K562 (cell line): ENCODE results near the gene PIK3CD. TPM values are rescaled to one million over a fixed set of nuclear protein-coding genes. Genes with fewer than 3 reads are reported as not detected.

Experiments used
- ATAC-seq: fragments of 200-7000 bp; cut with Tn5 transposase; 3 replicates; pipeline ENCODE4 v1.9.1; 2020; ENCODE audit warnings: moderate library complexity
- BruUV-seq: library from RNA; stranded (reverse); fragments of 400-500 nt; replicated peaks from 2 replicates; lab custom pipeline; 2021; lab: Mats Ljungman, UMichigan
- CTCF ChIA-PET: fragments of 300-600 bp; formaldehyde crosslinking; extraction: SDS; loops from one replicate; lab custom pipeline; 2021; ENCODE audit warnings: low intra/inter-chr PET ratio; lab: Yijun Ruan, JAX
- POLR2A ChIA-PET: fragments of 300-600, 350-650 bp; sonication (Branson Sonifier 250); formaldehyde crosslinking; extraction: SDS; loops from one replicate; lab custom pipeline; 2021; ENCODE audit warnings: antibody characterized with exemption, inconsistent platforms; lab: Yijun Ruan, JAX
- DNase-seq, 4 experiments: peaks; one replicate each; pipeline versions ENCODE4 v3.0.0 to v3.0.0-alpha.2; 2011 to 2018; ENCODE audit warnings: low spot score in 3 of 4, mixed read lengths in 3 of 4; ENCODE audit errors: extremely low read depth in 1 of 4
- FAIRE-seq: peaks from 2 replicates; lab custom pipeline; 2011; peaks lifted over from hg19 to GRCh38; lab: Jason Lieb, UNC
- H2AFZ ChIP-seq: 2 replicates; pipeline ENCODE4 v1.6.0; 2011; ENCODE audit warnings: low read depth, low read length, control low read depth, inconsistent platforms
- H3K27ac ChIP-seq: fragments of 200-600 bp; 3 replicates; pipeline ENCODE4 v1.8.0; 2011; ENCODE audit warnings: low read depth, mild to moderate bottlenecking, control low read depth, inconsistent platforms, low read length, moderate library complexity, mixed read lengths; ENCODE audit errors: extremely low read depth
- H3K27me3 ChIP-seq, 2 experiments: fragments of 300-600 bp in 1 of 2; 2 replicates in 1 of 2; 3 replicates in 1 of 2; pipeline versions ENCODE4 v1.6.0 to v1.8.0; 2011; ENCODE audit warnings: inconsistent platforms in 2 of 2, low read length in 2 of 2, mild to moderate bottlenecking in 1 of 2, mixed read lengths in 1 of 2, moderate library complexity in 1 of 2; ENCODE audit not compliant: control insufficient read depth in 2 of 2, insufficient read depth in 2 of 2
- H3K36me3 ChIP-seq: fragments of 300-600 bp; 3 replicates; pipeline ENCODE4 v1.8.0; 2011; ENCODE audit warnings: mild to moderate bottlenecking, low read length, inconsistent platforms; ENCODE audit not compliant: control insufficient read depth, insufficient read depth
- H3K4me1 ChIP-seq, 2 experiments: fragments of 200-600 bp in 1 of 2; replicated peaks in 1 of 2; 2 replicates in 1 of 2; 3 replicates in 1 of 2; pipeline versions ENCODE4 v1.5.1 to v1.8.0; 2011; ENCODE audit warnings: inconsistent platforms in 2 of 2, low read length in 2 of 2, mild to moderate bottlenecking in 1 of 2, mixed read lengths in 1 of 2, moderate library complexity in 1 of 2; ENCODE audit not compliant: control insufficient read depth in 2 of 2, insufficient read depth in 2 of 2
- H3K4me2 ChIP-seq: 2 replicates; pipeline ENCODE4 v1.6.1; 2011; ENCODE audit warnings: low read length, control low read depth, inconsistent platforms, mixed read lengths; ENCODE audit not compliant: insufficient read depth
- H3K4me3 ChIP-seq: fragments of 200-600 bp; sonication (generic), shearing (Covaris generic); 2 replicates; pipeline ENCODE4 v1.5.1; 2016; ENCODE audit warnings: control low read depth, inconsistent platforms
- H3K79me2 ChIP-seq: fragments of 200-600 bp; 3 replicates; pipeline ENCODE4 v1.8.0; 2011; ENCODE audit warnings: low read length, inconsistent platforms; ENCODE audit not compliant: control insufficient read depth, insufficient read depth
- H3K9ac ChIP-seq, 2 experiments: 2 replicates each; pipeline versions ENCODE4 v1.6.0 to v1.6.1; 2011; ENCODE audit warnings: low read depth in 2 of 2, low read length in 2 of 2, control low read depth in 1 of 2, inconsistent platforms in 1 of 2, mild to moderate bottlenecking in 1 of 2, mixed read lengths in 1 of 2; ENCODE audit not compliant: insufficient read depth in 1 of 2
- H3K9me1 ChIP-seq: one replicate; pipeline ENCODE4 v1.6.0; 2011; ENCODE audit warnings: inconsistent platforms, mild to moderate bottlenecking, low read length, moderate library complexity; ENCODE audit not compliant: control insufficient read depth, insufficient read depth
- H3K9me3 ChIP-seq: replicated peaks from 2 replicates; pipeline ENCODE4 v1.5.1; 2011; ENCODE audit warnings: low read depth, low read length, inconsistent platforms; ENCODE audit not compliant: control insufficient read depth, insufficient read depth
- H4K20me1 ChIP-seq: replicated peaks from 2 replicates; pipeline ENCODE4 v1.6.1; 2011; ENCODE audit warnings: low read length, inconsistent platforms, mixed read lengths; ENCODE audit not compliant: control insufficient read depth, insufficient read depth
- ATF4 ChIP-seq: fragments of 450-650 bp; formaldehyde crosslinking; IDR thresholded peaks from 2 replicates; pipeline ENCODE4 v1.4.0; 2022; ENCODE audit warnings: mild to moderate bottlenecking, moderate library complexity
- CHD1 ChIP-seq: fragments of 200-600 bp; sonication (generic); IDR thresholded peaks from one replicate; pipeline ENCODE4 v1.6.1; 2012; ENCODE audit warnings: mild to moderate bottlenecking, moderate library complexity, low read length, inconsistent platforms
- DIDO1 ChIP-seq: fragments of 450-650 bp; IDR thresholded peaks from 2 replicates; pipeline ENCODE4 v1.6.1; 2016; ENCODE audit warnings: low read depth, missing biosample characterization, missing genetic modification characterization
- DMBX1 ChIP-seq: fragments of 250-450 bp; sonication (Bioruptor Pico); IDR thresholded peaks from 2 replicates; pipeline ENCODE4 v1.8.0; 2022; ENCODE audit warnings: inconsistent platforms, mild to moderate bottlenecking, moderate library complexity, borderline replicate concordance
- E2F1 ChIP-seq: sonication (generic); formaldehyde crosslinking; IDR thresholded peaks from 2 replicates; pipeline ENCODE4 v1.8.1; 2023; ENCODE audit warnings: mild to moderate bottlenecking, missing genetic modification reagents, moderate library complexity
- HDAC3 ChIP-seq: fragments of 450-650 bp; IDR thresholded peaks from 2 replicates; pipeline ENCODE4 v1.6.1; 2018; ENCODE audit warnings: borderline replicate concordance, mild to moderate bottlenecking, moderate library complexity; ENCODE audit not compliant: partially characterized antibody
- HNRNPL ChIP-seq: fragments of 200-400 bp; formaldehyde crosslinking; IDR thresholded peaks from 2 replicates; pipeline ENCODE4 v1.6.1; 2017; ENCODE audit warnings: low read depth, mild to moderate bottlenecking, low read length
- IRF1 ChIP-seq: sonication (generic); formaldehyde crosslinking; IDR thresholded peaks from 2 replicates; pipeline ENCODE4 v1.8.0; 2022; ENCODE audit warnings: missing genetic modification reagents, mild to moderate bottlenecking, borderline replicate concordance
- LEF1 ChIP-seq: fragments of 450-650 bp; IDR thresholded peaks from 2 replicates; pipeline ENCODE4 v1.6.1; 2016; ENCODE audit warnings: mild to moderate bottlenecking
- MTF1 ChIP-seq: fragments of 250-450 bp; sonication (Bioruptor Pico); IDR thresholded peaks from 2 replicates; pipeline ENCODE4 v1.9.0; 2021; ENCODE audit warnings: moderate library complexity, mild to moderate bottlenecking, inconsistent platforms, borderline replicate concordance
- MXI1 ChIP-seq: IDR thresholded peaks from 2 replicates; pipeline ENCODE4 v1.6.1; 2011; ENCODE audit warnings: low read depth, mild to moderate bottlenecking, improper control_type of control experiment, low read length
- NBN ChIP-seq: fragments of 450-650 bp; IDR thresholded peaks from 2 replicates; pipeline ENCODE4 v1.6.1; 2016; ENCODE audit warnings: low read depth, mild to moderate bottlenecking
- NRF1 ChIP-seq, 2 experiments: fragments of 450-650 bp; IDR thresholded peaks in 1 of 2; conservative IDR thresholded peaks in 1 of 2; 2 replicates each; pipeline ENCODE4 v1.6.1; 2014; ENCODE audit warnings: mild to moderate bottlenecking in 2 of 2
- PATZ1 ChIP-seq: fragments of 250-450 bp; sonication (Bioruptor Pico); IDR thresholded peaks from 2 replicates; pipeline ENCODE4 v1.5.0; 2020; ENCODE audit warnings: mild to moderate bottlenecking, borderline replicate concordance
- RBFOX2 ChIP-seq: fragments of 200-400 bp; formaldehyde crosslinking; IDR thresholded peaks from 2 replicates; pipeline ENCODE4 v1.6.1; 2017; ENCODE audit warnings: low read depth, mild to moderate bottlenecking, low read length, moderate library complexity
- ZNF766 ChIP-seq: fragments of 200-800 bp; sonication (Bioruptor generic); conservative IDR thresholded peaks from 2 replicates; pipeline ENCODE4 v1.6.1; 2016; ENCODE audit warnings: missing genetic modification characterization, missing compliant biosample characterization
- WGBS: fragments of 100-300 bp; shearing (Covaris generic); methylation state at CpG from one replicate; pipeline ENCODE4 v1.1.6; 2016; ENCODE audit warnings: low coverage, mixed read lengths; ENCODE audit not compliant: insufficient coverage; ENCODE audit errors: missing lambda C conversion rate; 5-methylcytosine and 5-hydroxymethylcytosine counted together
- in situ Hi-C: fragments of 300-500 bp; cut with MboI; formaldehyde crosslinking; loops from 4 replicates; pipeline ENCODE4 v1.15.0; 2018; ENCODE audit warnings: inconsistent platforms, mixed read lengths
- intact Hi-C: fragments of 100-400 bp; cut with micrococcal nuclease; formaldehyde crosslinking; loops from 2 replicates; pipeline ENCODE4 v1.14.2; 2022
- polyA plus RNA-seq, 8 experiments: library from polyadenylated mRNA; depleted of rRNA in 4 of 8; stranded (reverse) in 5 of 8; unstranded in 3 of 8; fragments of >200 nt; fragmentation: Nextera tagmentation in 2 of 8; fragmentation: Illumina TruSeq in 1 of 8; extraction: Ambion mirVana in 2 of 8; extraction: Trizol in 1 of 8; gene quantifications; 2 replicates each; pipeline versions ENCODE4 v1.2.1 to v1.2.3, GENCODE V29; 2011 to 2014; ENCODE audit warnings: inconsistent platforms in 1 of 8, missing spikeins in 1 of 8
- total RNA-seq, 7 experiments: library from RNA; depleted of rRNA in 6 of 7; stranded (reverse); fragments of >200 nt in 6 of 7; fragmentation: Illumina TruSeq in 2 of 7; extraction: Trizol in 2 of 7; gene quantifications; 2 replicates each; pipeline versions ENCODE4 v1.2.1 to v1.2.3, GENCODE V29; 2011 to 2021; ENCODE audit warnings: low replicate concordance in 1 of 7

PIK3CD gene
- total and polyA plus RNA-seq, 9 of the 15 experiments (the other 6 are each of a cell fraction or from before 2014, with no cell fraction given) = 1.8 to 20.8 (median 7.2) TPM

GRCh38 chr1:9723068-9723805, 71.7 kb downstream of the PIK3CD start:
- H3K4me1 ChIP-seq = peaks cover 21 to 59% of the 10 kb centered on the region in 2 experiments
- H3K9ac ChIP-seq = no peak overlapping the region
- DNase-seq (no peak), FAIRE-seq (no peak), ATAC-seq (no peak)
- ChIA-PET CTCF (interaction anchor here (3.6 kb wide), 1 partner anchor 96 kb away, joined by 66 read pairs; no protein-coding TSS in a partner anchor), POLR2A (no interaction called here)
- in situ Hi-C loops = no loop called here
- peaks cover 7% of the 10 kb centered on the region; the same call in 1 of the 3 replicates for H3K79me2 ChIP-seq
- intact Hi-C loops = loop anchor here (5.0 kb wide), 1 partner anchor 144 kb away; no protein-coding TSS in a partner anchor
- no TSS peak for BruUV-seq
- 78% methylated on average over 14 of the region's 14 CpGs for WGBS
- H4K20me1 ChIP-seq = no peaks in the 10 kb centered on the region
- no peak overlapping the region for H3K27ac ChIP-seq
- peaks cover 3% of the 10 kb centered on the region for H3K9me1 ChIP-seq
- H3K27me3 ChIP-seq = no peaks in the 10 kb centered on the region
- peaks cover 57% of the 10 kb centered on the region; the same call in 1 of the 3 replicates for H3K36me3 ChIP-seq
- no peak overlapping the region for H3K4me2 ChIP-seq
- no peak overlapping the region for H3K4me3 ChIP-seq
- H3K9me3 ChIP-seq = no peaks in the 10 kb centered on the region
- no peak overlapping the region for H2AFZ ChIP-seq
- TF ChIP-seq LEF1 = no peak
- TF ChIP-seq IRF1 (CRISPR knock-in tag) = no peak
- no peak for TF ChIP-seq ZNF766
- no peak for TF ChIP-seq NBN
- TF ChIP-seq DMBX1 (CRISPR knock-in tag) = no peak
- no peak for TF ChIP-seq HDAC3
- no peak for TF ChIP-seq E2F1
- TF ChIP-seq RBFOX2 = no peak
- TF ChIP-seq DIDO1 = no peak
- no peak for TF ChIP-seq HNRNPL
- TF ChIP-seq MTF1 = no peak
- TF ChIP-seq MXI1 = no peak
- TF ChIP-seq ATF4 (CRISPR knock-in tag) = no peak
- TF ChIP-seq NRF1 (conservative IDR thresholded peaks at IDR 0.05 in 1 of 2, IDR thresholded peaks at IDR 0.05 in 1 of 2) = no peak
- no peak for TF ChIP-seq CHD1
- no peak for TF ChIP-seq PATZ1
